H1 (cell line): ENCODE results near the gene MARK4.

Experiments used
- JUND ChIP-seq: IDR thresholded peaks from 2 replicates; pipeline ENCODE4 v1.6.1; 2011; ENCODE audit warnings: mild to moderate bottlenecking, improper control_type of control experiment, low read length
- MAFK ChIP-seq: IDR thresholded peaks from 2 replicates; pipeline ENCODE4 v1.6.1; 2012; ENCODE audit warnings: low read depth, mild to moderate bottlenecking, improper control_type of control experiment, low read length
- NRF1 ChIP-seq: IDR thresholded peaks from 2 replicates; pipeline ENCODE4 v1.6.1; 2011; ENCODE audit warnings: mild to moderate bottlenecking, low read depth, low read length, improper control_type of control experiment
- POLR2A ChIP-seq, 2 experiments: IDR thresholded peaks; 1 replicate in 1 of 2; 2 replicates in 1 of 2; pipeline ENCODE4 v1.6.1; 2011; ENCODE audit warnings: low read depth in 2 of 2, low read length in 2 of 2, mild to moderate bottlenecking in 2 of 2; ENCODE audit errors: control extremely low read depth in 1 of 2
- RFX5 ChIP-seq: IDR thresholded peaks from 2 replicates; pipeline ENCODE4 v1.6.1; 2011; ENCODE audit warnings: low read depth, low read length, improper control_type of control experiment, borderline replicate concordance
- SIX5 ChIP-seq: IDR thresholded peaks from 2 replicates; pipeline ENCODE4 v1.6.1; 2011; ENCODE audit warnings: mild to moderate bottlenecking, low read depth, low read length
- SP2 ChIP-seq: IDR thresholded peaks from 2 replicates; pipeline ENCODE4 v1.6.1; 2012; ENCODE audit warnings: mild to moderate bottlenecking, low read length, inconsistent platforms

DNA sequence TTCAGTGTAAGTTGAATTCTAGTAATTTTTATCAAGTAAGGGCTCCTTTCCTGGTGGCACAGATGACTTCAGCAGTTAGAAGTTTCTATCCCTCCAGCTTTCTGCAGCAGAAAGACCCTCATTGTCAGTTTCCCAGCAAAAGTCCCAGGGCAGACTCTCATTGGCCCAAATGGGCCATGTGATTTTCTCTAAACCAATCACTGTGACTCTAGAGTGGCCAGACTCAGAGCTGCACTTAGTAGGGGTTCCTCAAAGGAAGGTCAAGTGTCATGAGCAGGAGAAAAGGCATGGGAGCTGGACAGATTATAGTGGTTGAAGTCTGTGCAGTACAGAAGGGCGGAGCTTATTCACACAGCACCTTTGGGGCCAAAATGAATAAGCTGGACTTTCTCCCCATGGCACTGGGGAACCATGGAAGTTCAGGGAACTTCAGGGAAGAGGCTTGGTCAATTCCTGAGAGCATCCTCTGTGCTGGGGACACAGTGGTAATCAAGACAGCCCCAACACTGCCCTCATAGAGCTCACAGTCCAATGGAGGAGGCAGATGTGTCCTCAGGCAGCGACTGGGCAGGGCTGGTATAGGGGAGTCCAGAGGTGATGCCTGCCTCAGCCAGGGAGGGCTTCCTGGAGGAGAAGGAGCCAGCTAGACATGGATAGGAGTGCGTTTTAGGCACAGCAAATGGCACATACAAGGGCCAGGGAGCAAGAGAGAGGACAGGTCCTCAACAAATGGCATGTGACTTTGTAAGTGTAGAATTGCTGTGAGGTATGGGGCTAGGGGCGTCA, 53.3 kb downstream of the MARK4 start:
- TF ChIP-seq POLR2A (IDR thresholded peaks at IDR 0.05; ENCODE audit: control extremely low read depth in 1 of 2, low read depth in 2 of 2, low read length in 2 of 2) (peak in 1 of 2 experiments; percentile 20; a peak in 1 of 3 replicates), RFX5 (no peak), JUND (no peak), MAFK (no peak), SP2 (no peak), NRF1 (no peak), SIX5 (no peak)
